Neutrophil (primary cell): Measurements from ENCODE around the gene TMEM79.

Experiments
- H3K27ac ChIP-seq: fragments of 200-600 bp; sonication (generic); 2 replicates; pipeline ENCODE4 v1.5.1; 2016; ENCODE audit warnings: mild to moderate bottlenecking, moderate library complexity
- H3K27me3 ChIP-seq: fragments of 200-600 bp; sonication (generic); 2 replicates; pipeline ENCODE4 v1.6.0; 2016; ENCODE audit warnings: mild to moderate bottlenecking
- H3K36me3 ChIP-seq: fragments of 200-600 bp; sonication (generic); 2 replicates; pipeline ENCODE4 v1.5.1; 2017
- H3K4me1 ChIP-seq, 2 experiments: fragments of 200-600 bp in 1 of 2; sonication (generic) in 1 of 2; 1 replicate in 1 of 2; 2 replicates in 1 of 2; pipeline versions ENCODE4 v1.5.1 to v1.6.1; 2013 to 2016; ENCODE audit warnings: low read depth in 1 of 2, low read length in 1 of 2, mild to moderate bottlenecking in 1 of 2, moderate library complexity in 1 of 2; ENCODE audit not compliant: control insufficient read depth in 1 of 2, insufficient read depth in 1 of 2
- H3K4me3 ChIP-seq, 2 experiments: fragments of 200-600 bp in 1 of 2; sonication (generic) in 1 of 2; 1 replicate in 1 of 2; 2 replicates in 1 of 2; pipeline ENCODE4 v1.5.1; 2013 to 2016; ENCODE audit warnings: low read depth in 1 of 2, low read length in 1 of 2, mild to moderate bottlenecking in 1 of 2, moderate library complexity in 1 of 2
- H3K9me3 ChIP-seq: fragments of 200-600 bp; sonication (generic); 2 replicates; pipeline ENCODE4 v1.5.1; 2016
- CTCF ChIP-seq: fragments of 200-600 bp; sonication (generic); IDR thresholded peaks from 2 replicates; pipeline ENCODE4 v1.5.1; 2016; ENCODE audit warnings: antibody characterized with exemption

TMEM79 gene

GRCh38 chr1:156289857-156290256, 5.7 kb downstream of the TMEM79 start:
- no peaks in the 10 kb centered on the region for H3K9me3 ChIP-seq
- peaks cover 65% of the 10 kb centered on the region for H3K36me3 ChIP-seq
- no peak for TF ChIP-seq CTCF
- no peaks in the 10 kb centered on the region for H3K27me3 ChIP-seq
- H3K27ac ChIP-seq, result no peak overlapping the region
- H3K4me1 ChIP-seq, result peaks cover 23 to 26% of the 10 kb centered on the region in 2 experiments
- no peak overlapping the region for H3K4me3 ChIP-seq

- Histone ChIP-seq H3K9me3 (no peaks in the 10 kb centered on the region), H3K27me3 (no peaks in the 10 kb centered on the region), H3K36me3 (peaks cover 54% of the 10 kb centered on the region), H3K4me3 (peak overlapping the region; percentile 48 to 54), H3K4me1 (peaks cover 27 to 33% of the 10 kb centered on the region in 2 experiments), H3K27ac (peak overlapping the region; percentile 57)
- TF ChIP-seq CTCF, result no peak
Measured at GRCh38 chr1:156291226-156292061, 7.3 kb downstream of the TMEM79 start.

- H3K4me1 ChIP-seq, result peaks cover 27 to 33% of the 10 kb centered on the region in 2 experiments
- H3K4me3 ChIP-seq, result no peak overlapping the region
- no peak for TF ChIP-seq CTCF
- H3K36me3 ChIP-seq, result peaks cover 47% of the 10 kb centered on the region
- no peak overlapping the region for H3K27ac ChIP-seq
- no peaks in the 10 kb centered on the region for H3K27me3 ChIP-seq
- no peaks in the 10 kb centered on the region for H3K9me3 ChIP-seq
Measured at GRCh38 chr1:156293098-156293434, 8.9 kb downstream of the TMEM79 start.

- Histone ChIP-seq H3K4me3 (no peak overlapping the region), H3K27me3 (no peaks in the 10 kb centered on the region), H3K36me3 (peaks cover 40% of the 10 kb centered on the region), H3K4me1 (peaks cover 27 to 33% of the 10 kb centered on the region in 2 experiments), H3K9me3 (no peaks in the 10 kb centered on the region), H3K27ac (no peak overlapping the region)
- no peak for TF ChIP-seq CTCF
Measured at GRCh38 chr1:156293895-156294294, 9.8 kb downstream of the TMEM79 start.

- Histone ChIP-seq H3K36me3 (peaks cover 31% of the 10 kb centered on the region), H3K4me1 (peaks cover 27 to 33% of the 10 kb centered on the region in 2 experiments)
- TF ChIP-seq CTCF, result no peak
Measured at GRCh38 chr1:156295391-156295947, 11.3 kb downstream of the TMEM79 start, which contains the start of gene GLMP. Gene GLMP (minus strand): TSS chr1:156295679. CDS start chr1:156295645, 34 bp downstream.

More at GRCh38 chr1:156295391-156295947, 11.3 kb downstream of the TMEM79 start, which contains the start of gene GLMP:
- H3K9me3 ChIP-seq, result no peaks in the 10 kb centered on the region
- no peaks in the 10 kb centered on the region for H3K27me3 ChIP-seq
- H3K4me3 ChIP-seq, result peak within 1 kb of the TSS; percentile 73 to 78
- peak within 1 kb of the TSS; percentile 64 for H3K27ac ChIP-seq
